Activated CD4-positive, alpha-beta memory T cell treated with anti-CD3 and anti-CD28 coated beads for 36 hours (primary cell): ENCODE results near the gene MCRIP2. TPM values are rescaled to one million over a fixed set of nuclear protein-coding genes. Genes with fewer than 3 reads are reported as not detected.
"Not testable (repeated sequence)": the region's sequence is repeated elsewhere in the genome, so short reads cannot be mapped to it uniquely, and the experiment has no call there.

ENCODE experiments used
- CTCF ChIA-PET: fragments of 350-600 bp; sonication (Branson Sonifier 250); formaldehyde crosslinking; loops from one replicate; lab custom pipeline; 2021; ENCODE audit warnings: antibody characterized with exemption, inconsistent platforms; lab: Charles Lee
- POLR2A ChIA-PET: fragments of 350-600 bp; sonication (Branson Sonifier 250); formaldehyde crosslinking; loops from one replicate; lab custom pipeline; 2021; ENCODE audit warnings: antibody characterized with exemption; lab: Charles Lee
- DNase-seq: peaks from one replicate; pipeline ENCODE4 v3.0.0-alpha.2; 2020
- H3K27ac Mint-ChIP-seq: one replicate; pipeline ENCODE4 v1.8.0; 2021; ENCODE audit warnings: mixed read lengths
- H3K27me3 Mint-ChIP-seq: one replicate; pipeline ENCODE4 v1.8.0; 2021; ENCODE audit warnings: mixed read lengths
- H3K36me3 Mint-ChIP-seq: one replicate; pipeline ENCODE4 v1.8.0; 2021; ENCODE audit warnings: mixed read lengths
- H3K4me1 Mint-ChIP-seq: one replicate; pipeline ENCODE4 v1.8.0; 2021; ENCODE audit warnings: low read depth, mixed read lengths
- H3K4me3 Mint-ChIP-seq: one replicate; pipeline ENCODE4 v1.8.0; 2021; ENCODE audit warnings: mild to moderate bottlenecking, mixed read lengths
- H3K9me3 Mint-ChIP-seq: one replicate; pipeline ENCODE4 v1.8.0; 2021; ENCODE audit warnings: mixed read lengths
- intact Hi-C: fragments of 100-400 bp; cut with micrococcal nuclease; formaldehyde crosslinking; loops from one replicate; pipeline ENCODE4 v1.15.1; 2023
- total RNA-seq, 2 experiments: library from RNA; stranded (reverse); gene quantifications; one replicate each; pipeline ENCODE4 v1.2.3, GENCODE V29; 2021

MCRIP2 gene
- total RNA-seq, result 10 to 100 TPM; 41.1 to 44.1 TPM

DNA sequence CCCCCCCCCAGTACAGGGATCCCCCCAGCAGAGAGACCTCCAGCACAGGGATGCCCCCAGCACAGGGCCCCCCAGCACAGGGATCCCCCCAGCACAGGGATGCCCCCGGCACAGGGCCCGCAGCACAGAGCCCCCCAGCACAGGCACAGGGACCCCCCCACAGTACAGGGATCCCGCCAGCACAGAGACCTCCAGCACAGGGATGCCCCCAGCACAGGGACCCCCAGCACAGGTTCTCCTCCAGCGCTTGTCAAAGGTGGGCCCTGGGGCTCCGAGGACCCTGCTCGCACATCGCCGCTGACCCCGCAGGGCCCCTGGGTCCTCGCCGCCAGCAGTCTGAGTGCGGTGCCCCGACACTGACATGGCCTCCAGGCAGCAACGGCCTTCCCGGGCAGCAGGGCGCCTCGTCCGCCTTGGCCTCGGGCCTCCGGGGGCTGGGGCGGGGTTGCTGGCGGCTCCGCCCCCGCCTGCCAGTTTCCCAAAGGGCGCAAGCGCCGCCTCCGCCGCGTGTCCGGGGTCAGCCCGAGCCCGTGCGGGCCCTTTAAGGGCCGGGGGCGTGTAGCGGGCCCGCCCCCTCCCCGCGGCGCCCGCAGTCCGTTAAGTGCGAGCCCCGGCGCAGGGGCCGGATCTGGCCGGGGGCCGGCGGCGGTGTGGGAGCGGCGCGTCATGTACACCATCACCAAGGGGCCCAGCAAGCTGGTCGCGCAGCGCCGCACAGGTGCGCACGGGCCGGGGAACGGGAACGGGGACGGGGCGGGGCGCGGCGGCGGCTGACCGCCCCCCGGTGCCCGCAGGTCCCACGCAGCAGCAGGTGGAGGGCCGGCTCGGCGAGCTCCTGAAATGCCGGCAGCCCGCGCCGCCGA lies at the start of gene MCRIP2:
TSS of gene MCRIP2 (plus strand) at position 503 of the 863 bp plus-strand sequence. CDS start at position 667, 164 bp downstream.
- peak within 1 kb of the TSS; percentile 73 for H3K4me3 Mint-ChIP-seq
- H3K27me3 Mint-ChIP-seq, result peaks cover 3% of the 10 kb centered on the region
- peaks cover 11% of the 10 kb centered on the region for H3K4me1 Mint-ChIP-seq
- H3K36me3 Mint-ChIP-seq, result peaks cover 3% of the 10 kb centered on the region
- intact Hi-C loops, result no loop called here
- H3K27ac Mint-ChIP-seq, result no peak within 1 kb of the TSS
- peak; percentile 82 for DNase-seq
- H3K9me3 Mint-ChIP-seq, result no peaks in the 10 kb centered on the region
- ChIA-PET CTCF (no interaction called here), POLR2A (interaction anchor here (0.7 to 1.0 kb wide), 2 partner anchors 34 to 63 kb away, joined by 3 read pairs; partner anchors contain the start of gene RHBDL1)

DNA sequence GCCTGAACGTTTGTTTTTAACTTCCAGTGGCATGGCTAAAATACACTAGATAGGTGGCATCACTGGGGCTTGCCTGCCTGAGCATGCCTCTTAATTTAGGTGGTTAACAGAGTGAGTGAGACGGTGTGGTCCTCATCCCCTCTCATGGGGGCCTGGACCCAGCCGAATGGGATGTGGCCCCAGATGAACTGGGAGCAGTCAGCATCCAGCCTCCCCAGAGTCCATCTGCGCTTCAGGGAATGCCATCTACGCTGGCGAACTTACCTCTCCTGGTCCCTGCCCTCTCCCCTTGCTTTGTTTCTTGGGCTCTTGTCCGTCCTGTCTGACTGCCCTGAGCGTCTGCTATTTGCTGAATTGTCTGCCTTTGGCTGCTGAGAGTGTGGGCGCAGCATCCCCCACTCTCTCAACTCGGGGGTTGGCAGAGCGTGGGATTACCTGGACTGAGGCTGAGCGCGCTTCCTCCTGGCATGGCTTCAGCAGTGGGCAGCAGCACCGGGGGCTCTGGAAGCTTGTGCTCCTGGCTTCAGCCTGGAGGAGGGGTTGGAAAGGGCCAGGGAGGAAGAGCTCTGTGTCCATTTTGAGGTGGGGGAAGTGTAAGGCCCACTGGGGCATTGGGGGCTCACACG lies 49.6 kb upstream of the MCRIP2 start:
- peaks cover 30% of the 10 kb centered on the region for H3K4me1 Mint-ChIP-seq
- no peaks in the 10 kb centered on the region for H3K27me3 Mint-ChIP-seq
- no peaks in the 10 kb centered on the region for H3K9me3 Mint-ChIP-seq
- H3K36me3 Mint-ChIP-seq, result peaks cover 14% of the 10 kb centered on the region
- CTCF ChIA-PET, result interaction anchor here (1.2 to 1.4 kb wide), 2 partner anchors 44 to 77 kb away, joined by 3 to 5 read pairs; partner anchors contain the start of gene METTL26
- DNase-seq, result no peak
- intact Hi-C loops, result no loop called here
- no peak overlapping the region for H3K4me3 Mint-ChIP-seq
- POLR2A ChIA-PET, result no interaction called here
- no peak overlapping the region for H3K27ac Mint-ChIP-seq

DNA sequence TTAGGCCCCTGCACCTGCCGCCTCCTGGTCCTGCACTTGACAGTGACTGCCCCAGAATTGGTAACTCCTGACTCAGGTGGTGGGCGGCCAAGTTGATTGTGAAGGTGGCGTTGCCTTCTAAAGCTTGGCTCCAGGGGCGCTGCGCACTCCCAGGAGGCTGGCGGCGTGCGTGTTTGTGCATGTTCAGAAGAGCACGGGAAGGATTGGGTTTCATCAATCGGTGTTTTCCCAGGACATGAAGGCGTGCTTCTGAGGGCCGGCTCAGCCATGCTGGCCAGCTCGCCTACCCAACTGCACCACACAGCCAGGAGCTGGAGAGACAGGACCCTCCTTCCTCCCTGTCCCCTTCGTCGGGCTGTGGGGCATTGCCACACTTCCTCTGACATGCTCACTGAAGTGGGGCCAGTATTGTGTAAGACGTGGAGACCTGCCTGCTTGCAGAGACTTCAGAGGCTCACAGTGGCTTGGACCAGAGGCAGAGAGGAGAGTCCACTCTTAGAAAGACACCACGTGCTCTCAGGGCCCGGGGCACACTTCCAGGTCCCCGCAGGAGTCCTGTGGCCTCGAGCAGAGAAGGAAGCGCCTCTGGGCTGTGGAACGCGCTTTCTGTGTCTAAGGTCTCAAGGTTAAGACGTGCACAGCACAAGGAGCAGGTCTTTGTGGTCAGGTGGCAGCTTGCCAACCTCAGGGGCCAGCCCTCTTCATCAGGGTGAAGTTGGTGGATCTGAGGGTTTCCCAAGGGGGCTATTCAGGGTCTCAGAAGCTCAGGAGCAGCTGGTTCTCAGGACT lies 48.9 kb upstream of the MCRIP2 start:
- CTCF ChIA-PET, result interaction anchor here (0.8 to 1.4 kb wide), 4 partner anchors 44 to 165 kb away, joined by 3 to 5 read pairs (median 4); partner anchors contain the start of gene METTL26
- peaks cover 11% of the 10 kb centered on the region for H3K36me3 Mint-ChIP-seq
- no peaks in the 10 kb centered on the region for H3K27me3 Mint-ChIP-seq
- POLR2A ChIA-PET, result no interaction called here
- H3K4me3 Mint-ChIP-seq, result no peak overlapping the region
- H3K27ac Mint-ChIP-seq, result no peak overlapping the region
- no peak for DNase-seq
- peaks cover 25% of the 10 kb centered on the region for H3K4me1 Mint-ChIP-seq
- H3K9me3 Mint-ChIP-seq, result no peaks in the 10 kb centered on the region
- intact Hi-C loops, result no loop called here

GRCh38 chr16:593406-593805 lies 48.2 kb upstream of the MCRIP2 start:
- CTCF ChIA-PET, result interaction anchor here (0.8 to 1.4 kb wide), 4 partner anchors 43 to 166 kb away, joined by 3 to 5 read pairs (median 4); partner anchors contain the start of gene METTL26
- peak overlapping the region; percentile 18 for H3K27ac Mint-ChIP-seq

DNA sequence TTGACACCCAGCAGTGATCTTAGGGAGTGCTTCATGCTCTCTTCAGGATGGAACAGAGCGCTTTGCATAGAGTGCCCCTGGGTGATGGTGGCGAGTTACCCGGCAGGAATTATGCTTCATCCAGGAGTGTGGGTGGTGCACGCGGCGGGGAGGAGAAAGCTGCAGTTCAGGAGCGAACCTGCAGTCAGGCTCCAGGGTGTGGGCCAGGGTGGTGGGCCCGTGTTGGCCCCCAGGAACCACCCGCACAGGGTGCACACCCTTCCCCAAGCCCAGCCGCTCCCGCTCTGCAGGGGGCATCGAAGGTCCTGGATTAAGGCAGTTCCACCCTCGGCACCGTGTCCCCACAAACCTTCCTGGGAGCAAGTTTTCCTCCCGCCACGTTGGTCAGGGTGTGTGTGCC lies 47.8 kb upstream of the MCRIP2 start:
- intact Hi-C loops, result no loop called here
- Mint-ChIP-seq H3K4me3 (no peak overlapping the region), H3K36me3 (peaks cover 7% of the 10 kb centered on the region), H3K27ac (no peak overlapping the region), H3K9me3 (no peaks in the 10 kb centered on the region), H3K4me1 (peaks cover 20% of the 10 kb centered on the region), H3K27me3 (no peaks in the 10 kb centered on the region)
- ChIA-PET POLR2A (no interaction called here), CTCF (no interaction called here)
- no peak for DNase-seq

More at GRCh38 chr16:593406-593805, 48.2 kb upstream of the MCRIP2 start:
- no peak overlapping the region for H3K4me3 Mint-ChIP-seq
- H3K4me1 Mint-ChIP-seq, result peaks cover 20% of the 10 kb centered on the region
- no peak for DNase-seq
- intact Hi-C loops, result no loop called here
- POLR2A ChIA-PET, result no interaction called here
- H3K9me3 Mint-ChIP-seq, result no peaks in the 10 kb centered on the region
- H3K36me3 Mint-ChIP-seq, result peaks cover 9% of the 10 kb centered on the region
- H3K27me3 Mint-ChIP-seq, result no peaks in the 10 kb centered on the region

GRCh38 chr16:595094-595528 lies 46.5 kb upstream of the MCRIP2 start:
- no peaks in the 10 kb centered on the region for H3K9me3 Mint-ChIP-seq
- H3K4me3 Mint-ChIP-seq, result no peak overlapping the region
- CTCF ChIA-PET, result no interaction called here

DNA sequence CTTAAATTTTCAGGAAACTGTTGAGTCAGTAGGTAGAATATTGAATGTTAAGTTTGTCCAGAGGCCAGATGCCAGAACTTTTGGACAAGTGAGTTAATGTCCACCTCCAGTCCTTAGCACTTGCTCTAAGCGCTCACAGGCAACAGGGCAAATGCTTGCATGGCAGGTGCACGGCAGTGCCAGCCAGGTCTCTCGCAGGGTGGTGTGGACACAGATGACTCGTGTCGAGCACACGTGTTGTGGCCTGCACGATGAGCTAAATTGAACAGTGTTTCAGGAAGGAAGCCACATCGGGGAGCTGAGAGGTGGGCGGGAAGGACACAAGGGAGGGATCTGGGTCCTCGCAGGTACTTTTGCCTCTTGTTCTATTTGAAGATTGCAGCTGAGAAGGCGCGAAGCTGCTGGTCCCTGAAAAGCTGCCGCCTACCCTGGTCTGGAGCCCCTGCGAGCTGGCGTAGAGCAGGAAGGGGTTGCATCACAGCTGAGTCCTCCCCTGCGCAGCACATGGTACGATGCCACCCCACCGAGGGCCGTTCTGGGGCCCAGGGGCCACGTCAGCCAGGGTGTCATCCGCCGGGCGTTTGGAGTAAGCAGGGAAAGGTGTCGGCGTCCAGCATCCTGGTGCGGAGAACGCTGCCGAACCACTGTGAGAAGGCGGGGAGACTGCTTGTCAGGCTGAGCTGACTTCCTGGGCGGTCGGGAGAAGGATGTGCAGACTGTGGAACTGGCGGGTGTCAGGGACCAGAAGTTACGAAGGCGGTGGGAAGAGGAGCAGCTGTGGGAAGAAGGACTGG lies 45.5 kb upstream of the MCRIP2 start:
- no peak overlapping the region for H3K4me3 Mint-ChIP-seq
- intact Hi-C loops, result no loop called here
- no peak overlapping the region for H3K27ac Mint-ChIP-seq
- DNase-seq, result no peak
- peaks cover 14% of the 10 kb centered on the region for H3K4me1 Mint-ChIP-seq
- CTCF ChIA-PET, result no interaction called here
- POLR2A ChIA-PET, result no interaction called here
- H3K36me3 Mint-ChIP-seq, result peaks cover 10% of the 10 kb centered on the region
- no peaks in the 10 kb centered on the region for H3K9me3 Mint-ChIP-seq
- H3K27me3 Mint-ChIP-seq, result no peaks in the 10 kb centered on the region

More at GRCh38 chr16:595094-595528, 46.5 kb upstream of the MCRIP2 start:
- intact Hi-C loops, result no loop called here
- Mint-ChIP-seq H3K36me3 (peaks cover 10% of the 10 kb centered on the region), H3K27me3 (no peaks in the 10 kb centered on the region), H3K4me1 (peaks cover 20% of the 10 kb centered on the region), H3K27ac (no peak overlapping the region)
- DNase-seq, result no peak
- POLR2A ChIA-PET, result no interaction called here

DNA sequence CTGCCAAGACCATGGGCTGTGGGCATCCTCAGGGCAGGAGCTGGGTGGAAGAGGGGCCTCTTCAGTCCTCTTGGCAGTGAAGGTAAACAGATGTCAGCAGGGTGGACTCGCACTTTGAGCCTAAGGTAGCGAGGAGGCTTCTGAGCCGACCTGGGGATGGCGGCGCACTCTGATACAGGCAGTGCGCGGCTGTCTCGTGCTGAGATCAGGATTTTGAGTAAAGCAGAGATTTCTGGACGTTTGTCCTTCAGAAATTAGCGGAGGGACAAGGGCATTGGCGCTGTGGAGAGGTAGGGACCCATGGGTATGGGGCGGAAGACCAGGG lies 44.9 kb upstream of the MCRIP2 start:
- CTCF ChIA-PET, result no interaction called here
- POLR2A ChIA-PET, result no interaction called here
- no peak overlapping the region for H3K4me3 Mint-ChIP-seq
- DNase-seq, result no peak
- H3K27ac Mint-ChIP-seq, result no peak overlapping the region
- peaks cover 10% of the 10 kb centered on the region for H3K36me3 Mint-ChIP-seq
- H3K9me3 Mint-ChIP-seq, result no peaks in the 10 kb centered on the region
- H3K27me3 Mint-ChIP-seq, result no peaks in the 10 kb centered on the region
- H3K4me1 Mint-ChIP-seq, result peaks cover 12% of the 10 kb centered on the region
- intact Hi-C loops, result no loop called here

- H3K4me1 Mint-ChIP-seq, CTCF ChIA-PET, H3K27ac Mint-ChIP-seq, intact Hi-C loops, DNase-seq, H3K4me3 Mint-ChIP-seq, H3K36me3 Mint-ChIP-seq, H3K27me3 Mint-ChIP-seq, H3K9me3 Mint-ChIP-seq, POLR2A ChIA-PET: not testable (repeated sequence)
Measured at GRCh38 chr16:597655-598054, 44.0 kb upstream of the MCRIP2 start.

DNA sequence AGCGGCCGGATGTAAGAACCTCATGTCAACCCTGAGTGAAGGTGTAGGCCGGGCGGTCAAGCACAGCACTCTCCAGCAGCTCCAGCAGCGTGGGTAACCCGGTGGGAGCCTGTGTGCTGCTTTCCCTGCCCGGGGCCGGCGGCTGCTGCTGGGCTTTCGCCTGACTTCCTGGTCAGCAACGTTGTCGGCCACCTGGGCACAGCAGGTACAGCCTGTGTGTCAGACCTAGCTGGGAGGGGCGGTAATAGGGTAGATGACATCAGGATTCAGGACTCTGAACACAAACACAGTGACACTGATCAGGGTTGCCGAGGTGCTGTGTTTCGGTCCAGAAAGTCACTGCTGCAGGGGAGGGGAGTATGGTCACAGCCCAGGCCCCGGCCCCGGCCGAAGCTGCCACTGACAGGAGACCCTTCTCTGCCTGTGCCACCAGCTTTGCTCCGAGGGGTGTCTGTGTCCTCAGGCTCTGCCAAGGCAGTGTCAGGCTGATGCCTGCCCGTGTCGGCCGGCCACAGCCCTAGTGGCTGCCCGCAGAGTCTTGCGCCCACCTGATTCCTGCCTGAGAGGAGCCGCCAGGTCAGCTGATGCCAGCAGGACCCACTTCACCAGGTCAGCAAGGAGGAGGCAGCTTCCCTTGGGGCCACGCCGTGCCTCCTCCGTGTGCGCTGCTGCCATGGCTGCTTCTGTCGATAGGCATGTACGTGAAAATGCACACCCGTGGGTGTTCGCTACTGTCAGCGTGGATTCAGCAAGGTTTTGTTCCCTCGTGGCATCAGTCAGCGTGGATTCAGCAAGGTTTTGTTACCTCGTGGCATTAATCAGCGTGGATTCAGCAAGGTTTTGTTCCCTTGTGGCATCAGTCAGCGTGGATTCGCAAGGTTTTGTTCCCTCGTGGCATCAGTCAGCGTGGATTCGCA lies 42.5 kb upstream of the MCRIP2 start:
- peaks cover 11% of the 10 kb centered on the region for H3K36me3 Mint-ChIP-seq
- no peaks in the 10 kb centered on the region for H3K9me3 Mint-ChIP-seq
- H3K4me1 Mint-ChIP-seq, result peaks cover 5% of the 10 kb centered on the region
- no peaks in the 10 kb centered on the region for H3K27me3 Mint-ChIP-seq
- no peak overlapping the region for H3K27ac Mint-ChIP-seq
- intact Hi-C loops, result no loop called here
- ChIA-PET CTCF (no interaction called here), POLR2A (no interaction called here)
- no peak overlapping the region for H3K4me3 Mint-ChIP-seq
- DNase-seq, result no peak
